GM12873 (cell line): ENCODE data around the gene UBE2U.

Experiments
- CTCF ChIP-seq: IDR thresholded peaks from 2 replicates; pipeline ENCODE4 v1.5.1; 2012; ENCODE audit warnings: low read depth, mild to moderate bottlenecking, moderate library complexity, low read length, control low read depth; ENCODE audit not compliant: insufficient read depth; ENCODE audit errors: missing control alignments

UBE2U gene

GRCh38 chr1:64203420-64203819 is at the start of gene UBE2U:
Gene UBE2U, plus strand, starts transcription at chr1:64203623. Its CDS starts 428 bp downstream, at chr1:64204051.
- no peak for TF ChIP-seq CTCF

GRCh38 chr1:64155278-64155677 is 48.1 kb upstream of the UBE2U start:
- no peak for TF ChIP-seq CTCF

- TF ChIP-seq CTCF: no peak
Measured at GRCh38 chr1:64161357-64161941, 42.0 kb upstream of the UBE2U start.

GRCh38 chr1:64162151-64162550 is 41.3 kb upstream of the UBE2U start:
- no peak for TF ChIP-seq CTCF

DNA sequence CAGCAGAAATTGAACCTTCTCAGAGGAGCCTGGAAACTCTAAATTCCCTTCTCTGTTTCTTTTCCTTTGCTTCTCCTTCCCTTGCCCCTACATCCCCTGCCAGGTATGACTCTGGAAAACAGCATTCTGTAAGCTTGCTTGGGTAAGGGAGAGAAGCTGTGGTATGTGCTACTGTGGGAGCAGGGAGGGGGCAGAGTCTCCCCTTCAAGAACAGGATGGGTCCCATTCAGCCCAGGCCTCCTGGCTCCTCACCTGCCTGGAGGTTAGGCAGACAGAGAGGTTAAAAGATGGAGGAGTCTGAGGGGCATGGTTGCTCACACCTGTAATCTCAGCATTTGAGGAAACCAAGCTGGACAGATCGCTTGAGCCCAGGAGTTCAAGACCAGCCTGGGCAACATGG is 40.6 kb upstream of the UBE2U start:
- TF ChIP-seq CTCF: no peak

GRCh38 chr1:64163431-64163830 is 40.0 kb upstream of the UBE2U start:
- no peak for TF ChIP-seq CTCF

GRCh38 chr1:64163970-64164369 is 39.5 kb upstream of the UBE2U start:
- TF ChIP-seq CTCF: no peak
